HG02642 (cell line): ENCODE data around the gene DNAJA1.

Experiments used
- ATAC-seq: cut with Tn5 transposase; IDR thresholded peaks from one replicate; pipeline ENCODE4 v1.9.1; 2021; ENCODE audit warnings: mild to moderate bottlenecking; ENCODE audit not compliant: unreplicated experiment, poor library complexity

DNAJA1 gene

DNA sequence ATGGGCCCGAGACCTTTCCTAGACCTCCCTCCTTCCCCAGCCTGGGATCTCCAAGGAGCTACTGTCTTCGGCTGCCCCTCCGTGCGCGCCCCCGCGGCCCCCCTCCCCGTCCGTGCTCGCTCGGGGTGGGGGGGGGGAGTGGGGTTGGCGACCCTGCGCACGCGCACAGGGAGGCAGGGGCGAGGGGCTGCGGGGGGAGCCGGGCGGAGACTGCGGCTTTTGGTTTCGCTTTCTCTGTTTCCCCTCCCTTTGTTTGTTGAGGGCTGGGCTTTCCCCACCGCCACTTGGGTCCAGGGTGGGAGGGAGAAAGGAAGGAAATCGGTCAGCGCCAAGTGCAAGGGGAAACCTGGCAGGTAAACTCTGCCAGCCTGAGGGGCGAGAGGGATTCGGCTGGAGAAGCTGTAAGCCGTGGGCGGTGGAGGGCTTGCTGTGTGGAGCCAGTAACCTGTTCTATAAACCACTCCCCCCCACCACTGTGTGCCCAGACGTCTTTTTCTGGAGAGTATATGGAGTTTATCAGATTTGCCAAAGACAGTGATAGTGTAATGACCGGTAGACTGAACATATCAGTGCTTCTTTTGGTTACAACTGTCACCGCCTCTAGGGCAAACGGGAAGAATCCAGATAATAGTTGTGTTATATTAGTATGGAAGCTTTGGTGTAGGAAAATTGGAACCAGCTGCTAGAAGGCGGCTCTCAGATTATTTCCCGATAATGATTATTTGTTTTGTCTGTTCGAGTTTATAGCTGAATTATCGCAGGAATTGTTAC lies 684 bp downstream of the DNAJA1 start:
- peak; percentile 47 for ATAC-seq

DNA sequence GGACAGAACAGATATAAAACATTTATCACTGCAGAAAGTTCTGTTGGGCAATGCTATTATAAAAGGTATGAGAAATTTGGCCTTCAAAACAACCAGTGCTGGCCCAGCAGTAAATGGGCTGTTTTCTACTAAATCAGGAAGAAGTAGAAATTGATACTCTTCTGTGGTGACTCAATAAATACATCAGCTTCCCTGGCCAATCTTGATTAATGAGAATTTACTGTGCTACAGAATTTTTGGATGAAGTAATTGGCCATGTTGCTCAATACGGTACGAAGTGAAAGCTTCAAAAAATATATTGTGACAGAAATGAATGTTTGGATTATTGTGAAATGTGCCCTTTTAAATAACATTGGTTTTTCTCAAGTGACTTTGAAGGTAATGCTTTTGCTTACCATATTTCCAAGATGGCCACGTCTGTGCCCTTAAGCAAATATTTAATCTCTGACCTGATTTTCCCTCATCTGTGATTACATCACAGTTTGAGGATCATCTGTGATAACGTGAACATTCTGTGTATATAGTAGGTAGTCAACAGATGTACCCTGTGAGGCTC lies 4.2 kb downstream of the DNAJA1 start:
- no peak for ATAC-seq

DNA sequence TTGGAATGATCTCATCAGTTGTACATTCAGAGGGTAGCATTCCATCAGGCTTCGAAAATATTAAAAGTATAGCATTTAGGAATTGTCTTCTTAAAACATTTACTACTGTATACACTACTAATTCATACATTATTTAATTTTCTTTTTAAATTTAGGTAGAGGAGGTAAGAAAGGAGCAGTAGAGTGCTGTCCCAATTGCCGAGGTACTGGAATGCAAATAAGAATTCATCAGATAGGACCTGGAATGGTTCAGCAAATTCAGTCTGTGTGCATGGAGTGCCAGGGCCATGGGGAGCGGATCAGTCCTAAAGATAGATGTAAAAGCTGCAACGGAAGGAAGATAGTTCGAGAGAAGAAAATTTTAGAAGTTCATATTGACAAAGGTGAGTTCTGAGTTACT lies 5.2 kb downstream of the DNAJA1 start:
- ATAC-seq: no peak

DNA sequence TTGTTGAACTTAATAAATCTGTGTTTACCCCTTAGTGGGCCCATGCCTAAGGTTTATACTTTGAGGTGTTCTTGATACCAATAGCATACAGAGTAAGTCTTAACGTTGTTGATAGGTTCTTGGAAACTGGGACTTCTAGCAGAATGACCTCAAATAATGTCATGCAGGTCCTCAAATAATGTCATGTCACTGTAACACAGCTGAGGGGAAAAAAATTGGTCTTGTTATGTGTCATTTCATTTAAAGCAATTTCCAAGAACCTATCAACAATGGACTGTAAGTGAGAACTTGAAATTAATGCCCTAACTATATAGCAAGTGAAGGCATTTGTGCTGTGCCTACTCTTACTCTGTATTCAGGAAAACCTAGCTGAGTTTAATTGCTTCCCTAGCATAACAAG lies 7.2 kb downstream of the DNAJA1 start:
- ATAC-seq: no peak

DNA sequence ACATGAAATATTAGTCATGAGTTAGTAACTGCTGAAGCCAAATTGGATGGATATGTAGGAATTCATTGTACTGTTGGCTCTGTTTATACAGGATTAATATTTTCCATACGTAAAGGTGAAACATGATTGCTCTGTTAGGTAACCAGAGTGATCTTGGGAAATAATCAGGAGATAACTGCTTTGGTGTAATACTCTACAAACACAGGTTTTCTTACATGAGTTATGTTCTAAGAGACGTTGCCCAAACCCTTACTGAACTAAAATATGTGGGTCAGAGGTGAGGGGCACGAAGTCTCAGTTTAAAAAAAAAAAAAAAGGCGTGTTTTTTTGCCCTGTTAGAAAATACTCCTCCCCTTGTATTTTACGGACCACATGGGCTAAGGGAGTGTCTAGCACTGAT lies 7.8 kb downstream of the DNAJA1 start:
- no peak for ATAC-seq

DNA sequence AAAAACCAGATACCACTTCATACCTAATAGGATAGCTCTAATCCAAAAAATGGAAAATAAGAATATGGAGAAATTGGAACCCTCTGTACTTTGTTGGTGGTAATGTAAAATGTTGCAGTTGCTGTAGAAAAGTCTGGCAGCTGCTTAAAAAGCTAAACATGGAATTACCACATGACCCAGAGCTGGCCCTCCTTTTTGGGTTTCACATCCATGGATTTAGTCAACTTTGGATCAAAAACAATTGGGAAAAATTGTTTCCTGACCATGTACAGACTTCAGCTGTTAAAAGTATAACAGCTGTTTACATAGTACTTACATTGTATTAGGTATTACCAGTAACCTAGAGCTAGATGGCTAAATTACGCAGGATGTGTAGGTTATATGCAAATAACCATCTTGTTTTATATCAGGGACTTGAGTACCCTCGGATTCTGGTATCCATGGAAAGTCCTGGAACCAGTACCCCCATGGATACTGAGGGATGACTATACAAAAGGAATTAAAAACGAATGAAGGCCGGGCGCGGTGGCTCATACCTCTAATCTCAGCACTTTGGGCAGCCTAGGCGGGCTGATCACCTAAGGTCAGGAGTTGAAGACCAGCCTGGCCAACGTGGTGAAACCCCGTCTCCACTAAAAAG lies 15.8 kb downstream of the DNAJA1 start:
- no peak for ATAC-seq

DNA sequence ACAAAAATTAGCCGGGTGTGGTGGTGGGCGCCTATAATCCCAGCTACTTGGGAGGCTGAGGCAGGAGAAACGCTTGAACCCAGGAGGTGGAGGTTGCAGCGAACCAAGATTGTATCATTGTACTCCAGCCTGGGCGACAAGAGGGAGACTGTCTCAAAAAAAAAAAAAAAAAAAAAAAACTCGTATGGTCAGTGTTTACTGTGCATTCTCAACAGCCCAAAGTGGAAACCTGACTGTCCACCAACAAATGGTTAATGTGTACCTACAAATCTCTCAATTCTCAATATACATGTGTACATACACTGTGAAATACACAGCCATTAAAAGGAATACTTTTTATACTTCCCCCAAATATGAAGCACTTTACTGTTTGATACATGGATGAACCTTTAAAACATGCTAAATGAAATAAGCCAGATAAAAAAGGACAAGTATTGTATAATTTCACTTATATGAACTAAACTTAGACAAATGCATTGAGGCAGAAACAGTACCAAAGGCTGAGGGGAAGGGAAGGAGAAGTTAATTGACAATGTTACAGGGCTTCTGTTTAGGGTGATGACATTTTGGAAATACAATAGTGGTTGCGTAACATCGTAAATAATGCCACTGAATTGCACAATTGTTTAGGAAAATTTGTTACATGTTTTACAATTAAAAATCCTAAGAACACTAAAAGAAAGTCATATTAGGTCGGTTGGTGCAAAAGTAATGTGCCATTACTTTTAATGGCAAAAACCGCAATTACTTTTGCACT lies 16.5 kb downstream of the DNAJA1 start:
- no peak for ATAC-seq

DNA sequence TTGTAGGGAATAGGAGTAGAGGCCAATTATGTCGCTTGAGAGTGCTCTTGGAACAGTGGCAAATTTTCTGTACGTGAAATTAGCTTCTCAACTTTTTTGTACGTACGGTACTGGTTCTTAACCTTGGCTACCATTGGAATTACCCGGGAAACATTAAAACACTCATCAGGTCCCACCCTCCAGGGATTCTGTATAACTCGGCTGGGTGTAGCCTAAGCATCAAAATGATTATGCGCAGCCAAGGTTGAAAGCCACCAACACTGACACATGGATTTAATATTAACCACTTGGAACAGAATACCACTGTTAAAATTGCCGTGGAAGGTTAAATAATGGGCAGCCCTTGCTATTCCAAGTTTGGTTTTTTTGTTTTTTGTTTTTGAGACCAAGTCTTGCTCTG lies 17.4 kb downstream of the DNAJA1 start:
- no peak for ATAC-seq

DNA sequence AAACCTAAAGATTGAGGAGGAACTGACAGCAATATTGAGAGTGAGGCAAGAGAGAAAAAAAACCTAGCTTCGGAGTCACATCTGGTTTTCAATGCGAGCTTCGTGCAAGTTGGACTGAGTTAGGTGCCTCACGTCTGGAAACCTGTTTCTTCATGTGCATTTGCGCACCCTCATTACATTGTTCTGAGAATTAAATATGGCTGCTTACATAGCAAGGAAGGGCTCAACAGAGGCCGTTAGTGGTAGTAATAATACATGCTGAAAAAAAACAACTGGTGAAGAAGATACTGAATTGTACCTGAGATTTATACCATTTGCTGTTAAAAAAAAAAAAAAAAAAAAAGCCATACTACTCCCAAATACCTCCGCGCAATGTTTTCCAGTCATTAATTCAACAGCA lies 18.6 kb downstream of the DNAJA1 start:
- no peak for ATAC-seq

DNA sequence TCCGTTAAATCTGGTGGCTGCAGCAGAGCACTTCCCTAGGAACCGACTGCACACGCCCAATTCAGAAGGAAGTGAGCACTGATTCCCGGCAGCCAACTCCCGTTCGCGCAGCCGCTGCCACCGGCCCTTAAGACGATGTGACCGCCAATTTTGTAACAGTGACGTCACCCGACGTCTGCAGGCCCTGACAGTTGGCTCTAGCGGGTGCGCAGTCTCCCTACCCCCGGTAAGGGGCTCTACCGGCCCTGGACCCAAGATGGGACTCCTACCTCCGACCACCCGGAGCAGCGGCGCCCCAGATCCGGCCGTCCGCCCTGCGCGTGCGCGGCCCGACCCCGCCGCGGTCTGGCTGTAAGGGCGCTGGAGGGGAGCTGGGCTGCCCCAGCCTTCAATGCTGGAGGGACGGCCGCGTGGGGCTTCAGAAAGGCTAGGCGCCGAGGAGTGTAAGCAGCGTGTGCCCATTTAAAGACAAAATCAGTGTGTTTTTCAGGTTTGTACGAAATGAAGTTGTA lies 19.1 kb downstream of the DNAJA1 start:
- peak; percentile 83 for ATAC-seq

DNA sequence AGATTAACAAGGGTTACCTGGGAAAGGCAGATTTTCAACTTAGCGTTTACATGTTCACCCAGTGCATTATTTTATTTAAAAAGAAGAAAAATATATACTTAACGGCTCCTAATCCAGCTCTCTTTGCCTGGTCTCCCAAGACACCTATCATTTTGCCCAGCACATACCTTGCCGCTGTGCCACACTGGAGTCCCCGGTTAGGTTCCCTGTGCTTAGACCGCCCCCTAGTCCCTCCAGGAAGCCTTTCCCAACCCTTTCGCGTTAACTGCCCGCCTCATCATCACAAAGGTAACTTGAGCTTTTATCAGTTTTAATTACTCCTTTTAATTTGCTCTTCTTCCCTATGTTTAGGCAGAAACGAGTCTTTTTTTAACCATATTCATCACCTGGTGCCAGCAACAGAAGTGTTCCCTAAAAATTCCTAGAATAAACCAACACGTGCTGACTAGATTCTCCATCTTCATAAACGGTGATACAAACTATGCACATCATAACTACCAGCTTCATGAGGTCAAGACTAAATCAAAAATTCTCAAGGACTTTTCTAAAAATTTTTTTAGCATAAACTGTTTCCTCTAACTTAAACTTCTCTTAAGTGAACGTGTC lies 19.7 kb downstream of the DNAJA1 start:
- no peak for ATAC-seq

DNA sequence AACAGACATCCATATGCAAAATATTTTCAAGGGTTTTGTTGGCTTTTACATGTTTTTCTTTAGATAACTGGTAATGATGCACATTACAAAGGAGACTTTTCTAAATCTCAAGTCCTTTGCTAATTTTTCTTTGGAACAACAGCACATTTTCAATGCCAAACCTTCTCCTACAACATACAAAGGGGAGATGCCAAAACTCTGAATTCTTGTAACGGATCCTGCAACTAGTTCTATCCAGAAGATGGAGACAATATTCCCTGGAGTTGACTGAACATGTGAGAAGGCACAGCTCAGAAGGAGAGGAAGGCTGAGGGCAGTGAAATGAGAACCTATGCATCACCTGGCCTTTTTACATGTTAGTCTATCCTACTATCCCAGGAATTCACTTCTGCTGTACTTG lies 21.0 kb downstream of the DNAJA1 start:
- no peak for ATAC-seq

DNA sequence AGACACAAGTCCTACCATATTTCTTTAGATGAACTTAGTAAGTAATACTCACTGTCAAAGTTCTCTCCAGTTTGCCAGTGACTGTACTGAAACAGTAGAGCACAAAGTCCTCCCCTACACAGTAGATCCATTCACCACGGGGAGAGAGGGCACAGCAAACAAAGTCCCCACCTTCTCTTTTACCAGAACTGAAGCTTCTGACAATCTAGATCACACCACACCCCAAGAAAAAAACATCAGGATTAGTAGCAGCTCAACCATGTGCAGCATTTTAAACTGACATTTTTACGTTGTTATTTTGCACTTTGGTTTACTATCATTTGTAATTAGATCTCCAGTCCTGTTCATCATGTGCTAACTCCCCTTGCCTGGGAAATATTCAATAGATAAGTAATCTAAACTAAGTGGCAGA lies 23.0 kb downstream of the DNAJA1 start:
- no peak for ATAC-seq

DNA sequence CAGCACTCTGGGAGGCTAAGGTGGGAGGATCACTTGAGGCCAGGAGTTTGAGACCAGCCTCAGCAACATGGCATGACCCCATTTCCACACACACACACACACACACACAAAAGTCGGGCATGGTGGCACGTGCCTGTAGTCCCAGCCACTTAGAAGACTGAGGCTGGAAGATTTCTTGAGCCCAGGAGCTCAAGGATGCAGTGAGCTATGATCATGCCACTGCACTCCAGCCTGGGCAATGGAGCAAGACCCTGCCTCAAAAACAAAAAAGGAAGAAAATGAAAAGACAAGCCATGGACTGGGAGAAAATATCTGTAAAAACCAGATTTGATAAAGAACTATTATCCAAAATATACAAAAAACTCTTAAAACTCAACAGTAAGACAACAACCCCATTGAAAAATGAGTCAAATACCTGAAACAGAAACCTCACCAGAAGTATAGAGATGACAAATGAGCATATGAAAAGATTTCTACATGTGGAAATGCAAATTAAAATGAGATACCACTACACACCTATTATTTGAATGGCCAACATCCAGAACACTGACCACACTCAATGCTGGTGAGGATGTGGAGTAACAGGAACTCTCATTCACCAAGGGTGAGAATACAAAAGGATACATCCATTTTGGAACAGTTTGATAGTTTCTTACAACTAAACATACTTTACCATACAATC lies 24.7 kb downstream of the DNAJA1 start:
- peak; percentile 78 for ATAC-seq

DNA sequence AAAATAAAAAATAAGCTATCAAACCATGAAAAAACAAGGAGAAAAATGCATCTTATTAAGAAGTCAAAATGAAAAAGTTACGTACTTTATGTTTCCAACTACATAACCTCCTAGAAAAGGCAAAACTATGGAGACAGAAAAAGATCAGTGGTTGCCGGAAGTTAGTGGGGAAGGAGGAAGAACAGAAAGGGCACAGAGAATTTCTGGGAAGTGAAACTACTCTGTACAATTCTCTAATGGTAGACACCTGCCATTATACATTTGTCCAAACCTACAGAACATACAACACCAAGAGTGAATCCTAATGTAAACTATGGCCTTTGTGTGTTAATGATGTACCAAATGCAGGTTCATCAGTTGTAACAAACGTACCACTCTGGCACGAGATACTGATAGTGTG lies 26.1 kb downstream of the DNAJA1 start:
- no peak for ATAC-seq

DNA sequence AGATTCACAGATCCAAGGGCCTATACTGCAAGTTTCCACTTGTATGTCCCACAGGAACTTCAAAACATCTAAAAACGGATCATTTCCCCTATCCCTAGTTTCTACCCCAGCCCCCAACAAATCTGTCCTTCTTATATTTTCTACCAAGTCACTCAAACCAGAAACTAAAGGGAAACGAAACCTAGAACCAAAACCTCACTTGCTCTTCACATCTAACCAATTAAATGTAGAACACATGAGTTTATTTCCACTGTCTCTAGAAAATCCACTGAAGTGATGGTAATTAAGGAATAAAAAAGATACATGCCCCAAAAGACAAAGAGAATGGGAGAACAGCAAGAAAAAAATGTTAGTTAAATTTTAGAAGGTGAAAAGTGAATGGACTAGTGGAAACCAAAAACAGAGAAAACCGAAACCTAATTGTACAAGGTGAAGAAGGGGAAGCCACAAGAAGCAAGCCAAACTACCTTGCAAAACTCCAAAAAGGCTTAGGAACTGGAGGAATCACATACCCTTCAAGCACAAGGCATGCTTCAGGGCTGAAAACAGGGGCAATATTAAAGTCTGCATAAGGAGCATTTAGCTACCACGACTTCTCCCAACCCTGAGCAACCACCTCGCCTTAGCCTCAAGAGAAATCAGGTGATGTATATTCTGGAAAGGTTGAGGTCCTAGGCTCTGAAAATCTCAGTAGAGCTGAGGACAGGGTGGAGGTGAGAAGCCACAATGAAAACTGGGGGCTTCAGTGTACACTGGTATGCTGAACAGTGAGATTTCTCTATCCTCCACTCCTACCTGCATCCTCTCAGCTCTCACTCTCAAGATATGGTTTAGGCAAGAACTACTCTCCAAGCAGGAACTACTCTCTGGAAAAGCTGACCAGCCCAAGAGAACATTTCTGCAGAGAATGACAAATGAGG lies 40.3 kb downstream of the DNAJA1 start:
- peak; percentile 65 for ATAC-seq

DNA sequence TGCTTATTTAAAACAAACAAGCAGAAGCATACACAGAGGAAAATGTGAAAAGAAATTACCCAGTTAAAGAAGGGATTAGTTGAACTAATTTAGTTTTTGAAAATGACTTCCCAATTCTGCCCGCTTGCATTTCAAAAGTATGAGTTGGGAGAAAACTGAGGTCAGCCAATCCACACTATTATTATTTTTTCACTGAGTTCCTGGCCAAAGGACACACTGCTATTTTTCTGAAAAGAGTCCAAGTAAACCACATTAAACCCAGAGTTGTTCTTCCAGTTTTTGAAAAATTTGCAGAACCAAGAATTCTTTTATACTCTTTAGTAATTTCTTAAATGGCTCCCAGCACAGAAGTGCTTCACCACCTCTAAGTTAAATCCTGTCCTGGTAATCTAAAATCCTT lies 43.9 kb downstream of the DNAJA1 start:
- no peak for ATAC-seq

DNA sequence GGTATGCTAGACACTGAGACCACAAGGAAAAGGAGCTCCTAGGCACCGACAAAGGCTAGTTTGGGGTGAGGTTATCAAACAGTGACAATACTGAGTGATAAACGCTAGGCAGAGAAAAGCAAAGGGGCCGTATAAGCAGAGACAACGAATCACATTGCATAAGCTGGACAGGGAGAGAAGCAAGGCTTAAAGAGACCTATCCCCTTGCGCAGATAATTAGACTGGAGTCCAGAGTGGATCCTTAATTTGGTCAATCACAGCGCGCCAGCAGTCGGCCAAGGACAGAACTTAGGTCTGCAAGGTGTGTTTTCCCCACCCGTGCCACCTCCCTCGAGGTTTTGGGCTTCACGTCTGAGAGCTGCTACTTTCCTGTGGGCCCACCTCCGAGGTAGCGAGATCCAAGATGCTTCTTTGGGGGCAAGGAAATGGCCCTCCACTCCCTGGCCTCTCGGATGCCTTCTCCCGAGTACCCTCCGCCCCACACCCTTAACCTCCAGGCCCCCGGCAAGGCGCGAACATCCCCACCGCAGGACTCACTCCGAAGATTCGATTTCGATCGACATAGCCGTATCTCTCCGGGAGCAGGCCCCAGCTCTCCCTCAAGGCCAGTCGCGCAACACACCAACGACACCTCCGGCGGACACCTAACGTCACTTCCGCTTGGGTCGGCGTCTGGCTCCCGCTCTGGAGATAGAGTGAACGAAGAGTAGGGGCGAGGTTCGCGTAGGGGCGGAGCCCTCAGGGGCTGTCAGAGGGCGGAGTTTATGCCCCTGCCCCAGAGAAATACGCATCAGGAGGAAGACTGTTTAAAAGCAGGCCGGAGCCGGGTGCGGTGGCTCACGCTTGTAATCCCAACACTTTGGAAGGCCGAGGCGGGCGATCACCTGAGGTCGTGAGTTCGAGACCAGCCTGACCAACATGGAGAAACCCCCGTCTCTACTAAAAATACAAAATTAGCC lies 51.3 kb downstream of the DNAJA1 start, which contains the start of gene SMU1:
TSS of gene SMU1 (minus strand) at position 629 of the 959 bp plus-strand sequence. CDS start at position 563, 66 bp downstream.
- peak; percentile 100 for ATAC-seq
